Endothelial cell of umbilical vein (primary cell): ENCODE results near the gene HVCN1. TPM values are rescaled to one million over a fixed set of nuclear protein-coding genes. Genes with fewer than 3 reads are reported as not detected.

ENCODE experiments used
- BruUV-seq: library from RNA; stranded (reverse); fragments of 400-500 nt; replicated peaks from 2 replicates; lab custom pipeline; 2021; lab: Mats Ljungman, UMichigan
- CTCF ChIA-PET: fragments of 300-600, 350-600 bp; sonication (Branson Sonifier 250); formaldehyde crosslinking; loops from one replicate; lab custom pipeline; 2021; ENCODE audit warnings: antibody characterized with exemption, inconsistent platforms; lab: Charles Lee
- POLR2A ChIA-PET: fragments of 300-600, 350-600 bp; sonication (Branson Sonifier 250); formaldehyde crosslinking; loops from one replicate; lab custom pipeline; 2021; ENCODE audit warnings: antibody characterized with exemption, inconsistent platforms; lab: Charles Lee
- DNase-seq: peaks from one replicate; pipeline ENCODE4 v3.0.0-alpha.2; 2011; ENCODE audit warnings: low read depth, low spot score
- FAIRE-seq: peaks from 2 replicates; lab custom pipeline; 2011; peaks lifted over from hg19 to GRCh38; lab: Jason Lieb, UNC
- H2AFZ ChIP-seq: 2 replicates; pipeline ENCODE4 v1.6.0; 2012; ENCODE audit warnings: low read depth, low read length, control low read depth, inconsistent platforms
- H3K27ac ChIP-seq: 2 replicates; pipeline ENCODE4 v1.5.1; 2011; ENCODE audit warnings: low read depth, mild to moderate bottlenecking, control low read depth, low read length, moderate library complexity; ENCODE audit not compliant: insufficient read depth
- H3K27me3 ChIP-seq, 2 experiments: 2 replicates each; pipeline versions ENCODE4 v1.6.0 to v1.6.1; 2011; ENCODE audit warnings: low read length in 2 of 2, mixed read lengths in 1 of 2; ENCODE audit not compliant: control insufficient read depth in 2 of 2, insufficient read depth in 2 of 2
- H3K36me3 ChIP-seq, 2 experiments: 2 replicates in 1 of 2; 3 replicates in 1 of 2; pipeline ENCODE4 v1.5.1; 2011; ENCODE audit warnings: low read length in 2 of 2, mild to moderate bottlenecking in 1 of 2, moderate library complexity in 1 of 2; ENCODE audit not compliant: control insufficient read depth in 2 of 2, insufficient read depth in 2 of 2; ENCODE audit errors: extremely low read depth in 1 of 2
- H3K4me1 ChIP-seq: 3 replicates; pipeline ENCODE4 v1.5.1; 2011; ENCODE audit warnings: mild to moderate bottlenecking, low read length; ENCODE audit not compliant: control insufficient read depth, insufficient read depth; ENCODE audit errors: extremely low read depth
- H3K4me2 ChIP-seq: 2 replicates; pipeline ENCODE4 v1.6.1; 2011; ENCODE audit warnings: low read length, control low read depth, mixed read lengths; ENCODE audit not compliant: insufficient read depth
- H3K4me3 ChIP-seq, 3 experiments: fragments of 200-600 bp in 1 of 3; sonication (generic), shearing (Covaris generic) in 1 of 3; replicated peaks in 1 of 3; 2 replicates each; pipeline ENCODE4 v1.5.1; 2011 to 2016; ENCODE audit warnings: control low read depth in 3 of 3, low read length in 3 of 3, mild to moderate bottlenecking in 2 of 3, inconsistent platforms in 1 of 3, low read depth in 1 of 3, moderate library complexity in 1 of 3; ENCODE audit not compliant: insufficient read depth in 1 of 3
- H3K79me2 ChIP-seq: 2 replicates; pipeline ENCODE4 v1.6.0; 2012; ENCODE audit warnings: low read length, inconsistent platforms; ENCODE audit not compliant: control insufficient read depth, insufficient read depth
- H3K9ac ChIP-seq: replicated peaks from 2 replicates; pipeline ENCODE3; 2011; ENCODE audit warnings: low read length, control low read depth; ENCODE audit not compliant: insufficient read depth; ENCODE audit errors: extremely low read depth
- H3K9me1 ChIP-seq: replicated peaks from 3 replicates; pipeline ENCODE4 v1.6.0; 2011; ENCODE audit warnings: mild to moderate bottlenecking, low read length; ENCODE audit not compliant: control insufficient read depth, insufficient read depth; ENCODE audit errors: extremely low read depth
- H3K9me3 ChIP-seq: replicated peaks from 2 replicates; pipeline ENCODE4 v1.5.1; 2012; ENCODE audit warnings: low read length, inconsistent platforms; ENCODE audit not compliant: control insufficient read depth, insufficient read depth
- H4K20me1 ChIP-seq: replicated peaks from 2 replicates; pipeline ENCODE3; 2011; ENCODE audit warnings: mild to moderate bottlenecking, low read length; ENCODE audit not compliant: control insufficient read depth, insufficient read depth; ENCODE audit errors: extremely low read depth
- CTCF ChIP-seq, 2 donors: IDR thresholded peaks; 1 replicate in 1 of 2; 2 replicates in 1 of 2; pipeline ENCODE4 v1.5.1; 2011; ENCODE audit warnings: low read length in 2 of 2, mild to moderate bottlenecking in 2 of 2, moderate library complexity in 2 of 2, control low read depth in 1 of 2, inconsistent platforms in 1 of 2, low read depth in 1 of 2; ENCODE audit not compliant: insufficient read depth in 1 of 2; ENCODE audit errors: extremely low read depth in 1 of 2
- EZH2 ChIP-seq: IDR thresholded peaks from 2 replicates; pipeline ENCODE4 v1.6.1; 2012; ENCODE audit warnings: borderline replicate concordance, low read depth, mild to moderate bottlenecking, moderate library complexity, low read length, inconsistent platforms; ENCODE audit not compliant: severe bottlenecking
- FOS ChIP-seq: IDR thresholded peaks from 2 replicates; pipeline ENCODE4 v1.6.1; 2011; ENCODE audit warnings: mild to moderate bottlenecking, low read length, moderate library complexity, borderline replicate concordance; ENCODE audit not compliant: insufficient read depth
- GATA2 ChIP-seq: IDR thresholded peaks from 2 replicates; pipeline ENCODE4 v1.7.0; 2011; ENCODE audit warnings: low read depth, mild to moderate bottlenecking, moderate library complexity, mixed read lengths, low read length; ENCODE audit not compliant: insufficient read length, insufficient read depth
- JUN ChIP-seq: IDR thresholded peaks from 2 replicates; pipeline ENCODE4 v1.6.1; 2011; ENCODE audit warnings: borderline replicate concordance, low read depth; ENCODE audit not compliant: insufficient read length, insufficient read depth
- MAX ChIP-seq: IDR thresholded peaks from 2 replicates; pipeline ENCODE4 v1.6.1; 2011; ENCODE audit not compliant: insufficient read depth, insufficient read length
- MYC ChIP-seq: IDR thresholded peaks from one replicate; pipeline ENCODE4 v1.6.1; 2011; ENCODE audit warnings: mild to moderate bottlenecking, low read depth, low read length
- POLR2A ChIP-seq: IDR thresholded peaks from 2 replicates; pipeline ENCODE4 v1.6.1; 2012; ENCODE audit warnings: low read depth, mild to moderate bottlenecking, control low read depth, low read length
- POLR2AphosphoS5 ChIP-seq: IDR thresholded peaks from 2 replicates; pipeline ENCODE4 v1.6.1; 2012; ENCODE audit warnings: low read depth, mild to moderate bottlenecking, control low read depth, low read length, moderate library complexity; ENCODE audit not compliant: insufficient read depth
- dilution Hi-C: fragments of 300-500 bp; cut with MboI; formaldehyde crosslinking; loops from one replicate; pipeline ENCODE4 v1.15.0; 2019; ENCODE audit warnings: low sequenced_read_pairs; ENCODE audit not compliant: extremely low pct_ligation_motif_present
- intact Hi-C: fragments of 100-400 bp; cut with micrococcal nuclease; formaldehyde crosslinking; loops from one replicate; pipeline ENCODE4 v1.10.0; 2022
- polyA plus RNA-seq, 4 experiments: library from polyadenylated mRNA; depleted of rRNA in 3 of 4; stranded (reverse) in 3 of 4; unstranded in 1 of 4; fragments of >200 nt; gene quantifications; 2 replicates each; pipeline versions ENCODE4 v1.2.1 to v1.2.3, GENCODE V29; 2011 to 2012; ENCODE audit warnings: missing spikeins in 1 of 4
- small RNA-seq: library from RNA; depleted of rRNA; stranded (forward); fragments of <200 nt; gene quantifications from one replicate; pipeline ENCODE3, GENCODE V24; 2012; ENCODE audit warnings: low replicate concordance, low read depth; ENCODE audit not compliant: insufficient read depth, insufficient read length
- total RNA-seq: library from RNA; stranded (reverse); gene quantifications from 2 replicates; pipeline ENCODE4 v1.2.3, GENCODE V29; 2021

Gene HVCN1
- total and polyA plus RNA-seq, 2 donors (not counting 3 experiments of a cell fraction or from before 2014, with no cell fraction given): 3.7 to 8.4 TPM

- Histone ChIP-seq H3K27ac (no peak overlapping the region), H4K20me1 (no peaks in the 10 kb centered on the region), H3K27me3 (no peaks in the 10 kb centered on the region), H3K36me3 (no peaks in the 10 kb centered on the region), H3K79me2 (no peaks in the 10 kb centered on the region), H3K4me3 (no peak overlapping the region), H3K9me1 (no peaks in the 10 kb centered on the region), H3K9ac (no peak overlapping the region), H2AFZ (no peak overlapping the region), H3K4me2 (no peak overlapping the region), H3K4me1 (no peaks in the 10 kb centered on the region), H3K9me3 (no peaks in the 10 kb centered on the region)
- BruUV-seq: no TSS peak
- ChIA-PET CTCF (interaction anchor here (1.3 to 8.2 kb wide), 9 partner anchors 14 to 150 kb away, joined by 5 to 117 read pairs (median 27); partner anchors contain the start of genes ARPC3, FAM216A and GPN3), POLR2A (no interaction called here)
- TF ChIP-seq JUN (no peak), MYC (no peak), MAX (no peak), POLR2AphosphoS5 (no peak), POLR2A (no peak), CTCF (IDR thresholded peaks at IDR 0.05; ENCODE audit: extremely low read depth in 1 of 2, insufficient read depth in 1 of 2, low read depth in 1 of 2, low read length in 2 of 2) (no peak), FOS (no peak), EZH2 (no peak), GATA2 (no peak)
- dilution Hi-C loops (no loop called here), intact Hi-C loops (no loop called here)
- FAIRE-seq (no peak), DNase-seq (no peak)
Measured at GRCh38 chr12:110599334-110599733, 89.6 kb downstream of the HVCN1 start.

Small RNAs within 50 kb of the gene (small RNA-seq; reads per million reads assigned to genes)
- not detected for gene RN7SL387P

Other genes with a start within 250 kb of the HVCN1 start
- gene ARPC3, start 238.8 kb downstream of the HVCN1 start, total RNA-seq: 304 and 308 TPM in 2 replicates
- gene ARPC3, start 238.8 kb downstream of the HVCN1 start, polyA plus RNA-seq: 36.8 and 92.8 TPM in 2 replicates
- 25.0 and 29.6 TPM in 2 replicates for gene GPN3, start 220.9 kb downstream of the HVCN1 start, total RNA-seq
- gene GPN3, start 220.9 kb downstream of the HVCN1 start, polyA plus RNA-seq: 17.8 and 26.6 TPM in 2 replicates
- gene FAM216A, start 220.3 kb downstream of the HVCN1 start, total RNA-seq: 7.9 and 11.7 TPM in 2 replicates
- gene FAM216A, start 220.3 kb downstream of the HVCN1 start, polyA plus RNA-seq: 11.6 and 12.4 TPM in 2 replicates
- 147 and 155 TPM in 2 replicates for gene VPS29, start 187.0 kb downstream of the HVCN1 start, total RNA-seq
- 111 and 138 TPM in 2 replicates for gene VPS29, start 187.0 kb downstream of the HVCN1 start, polyA plus RNA-seq
- gene RAD9B, start 186.8 kb downstream of the HVCN1 start, total RNA-seq: 0.15 TPM in 1 of 2 replicates, not detected in the other
- gene RAD9B, start 186.8 kb downstream of the HVCN1 start, polyA plus RNA-seq: 0.08 and 0.11 TPM in 2 replicates
- gene PPTC7, start 105.8 kb downstream of the HVCN1 start, total RNA-seq: 15.2 and 17.0 TPM in 2 replicates
- gene PPTC7, start 105.8 kb downstream of the HVCN1 start, polyA plus RNA-seq: 6.8 and 8.4 TPM in 2 replicates
- 20.1 and 21.1 TPM in 2 replicates for gene TCTN1, start 75.0 kb downstream of the HVCN1 start, total RNA-seq
- 23.3 and 31.4 TPM in 2 replicates for gene TCTN1, start 75.0 kb downstream of the HVCN1 start, polyA plus RNA-seq
- gene PPP1CC, start 53.8 kb upstream of the HVCN1 start, total RNA-seq: 139 and 140 TPM in 2 replicates
- 56.5 and 67.1 TPM in 2 replicates for gene PPP1CC, start 53.8 kb upstream of the HVCN1 start, polyA plus RNA-seq
- not detected in 2 replicates for gene CCDC63, start 157.9 kb upstream of the HVCN1 start, total RNA-seq
- gene CCDC63, start 157.9 kb upstream of the HVCN1 start, polyA plus RNA-seq: not detected in 2 replicates
- gene MYL2, start 231.5 kb upstream of the HVCN1 start, total RNA-seq: 0.93 TPM in 1 of 2 replicates, not detected in the other
- gene MYL2, start 231.5 kb upstream of the HVCN1 start, polyA plus RNA-seq: not detected in 2 replicates